MM.1S (cell line): ENCODE measurements around the gene BLID.
A peak's percentile ranks its signal among the peaks of the same experiment; 100 is the strongest.

Experiments
- DNase-seq: peaks from one replicate; pipeline ENCODE4 v3.0.0-alpha.2; 2015
- H2AFZ ChIP-seq: fragments of 300-600 bp; sonication (generic); 2 replicates; pipeline ENCODE4 v1.6.0; 2016; ENCODE audit warnings: antibody characterized with exemption, low read length
- H3F3A ChIP-seq: fragments of 300-600 bp; sonication (generic); 2 replicates; pipeline ENCODE4 v1.6.1; 2016; ENCODE audit warnings: mild to moderate bottlenecking, antibody characterized with exemption, low read length, moderate library complexity, mixed read lengths; ENCODE audit not compliant: insufficient read depth
- H3K27ac ChIP-seq: fragments of 300-600 bp; sonication (generic); 2 replicates; pipeline ENCODE4 v1.5.1; 2016; ENCODE audit warnings: mild to moderate bottlenecking, low read length
- H3K27me3 ChIP-seq: fragments of 300-600 bp; sonication (generic); replicated peaks from 2 replicates; pipeline ENCODE4 v1.6.0; 2016; ENCODE audit warnings: low read length; ENCODE audit not compliant: insufficient read depth
- H3K36me3 ChIP-seq: fragments of 300-600 bp; sonication (generic); replicated peaks from 2 replicates; pipeline ENCODE4 v1.6.1; 2016; ENCODE audit warnings: mild to moderate bottlenecking, low read length, mixed read lengths; ENCODE audit not compliant: insufficient read depth
- H3K4me1 ChIP-seq: fragments of 300-600 bp; sonication (generic); 2 replicates; pipeline ENCODE4 v1.6.1; 2016; ENCODE audit warnings: low read length, mixed read lengths
- H3K4me2 ChIP-seq: fragments of 300-600 bp; sonication (generic); 2 replicates; pipeline ENCODE4 v1.6.0; 2016; ENCODE audit warnings: low read depth, low read length
- H3K4me3 ChIP-seq: fragments of 300-600 bp; sonication (generic); 2 replicates; pipeline ENCODE4 v1.5.1; 2016; ENCODE audit warnings: low read length, mixed read lengths
- H3K79me2 ChIP-seq: fragments of 300-600 bp; sonication (generic); 2 replicates; pipeline ENCODE4 v1.6.1; 2016; ENCODE audit warnings: mixed run types, low read length, mixed read lengths
- H3K9ac ChIP-seq: fragments of 300-600 bp; sonication (generic); 2 replicates; pipeline ENCODE4 v1.6.1; 2016; ENCODE audit warnings: low read length, mixed read lengths
- H3K9me2 ChIP-seq: fragments of 300-600 bp; sonication (generic); replicated peaks from 2 replicates; pipeline ENCODE4 v1.6.1; 2016; ENCODE audit warnings: mild to moderate bottlenecking, low read length, mixed read lengths; ENCODE audit not compliant: insufficient read depth
- H3K9me3 ChIP-seq: fragments of 300-600 bp; sonication (generic); replicated peaks from 2 replicates; pipeline ENCODE4 v1.6.1; 2016; ENCODE audit warnings: mild to moderate bottlenecking, low read length, mixed read lengths; ENCODE audit not compliant: insufficient read depth
- H4K20me1 ChIP-seq: fragments of 300-600 bp; sonication (generic); 2 replicates; pipeline ENCODE4 v1.6.1; 2016; ENCODE audit warnings: mild to moderate bottlenecking, low read length, moderate library complexity, mixed read lengths; ENCODE audit not compliant: insufficient read depth
- CTCF ChIP-seq: fragments of 300-600 bp; sonication (generic); IDR thresholded peaks from 2 replicates; pipeline ENCODE4 v1.5.1; 2016; ENCODE audit warnings: antibody characterized with exemption, low read length, mixed read lengths
- EZH2 ChIP-seq: fragments of 300-600 bp; sonication (generic); optimal IDR thresholded peaks from 2 replicates; pipeline ENCODE3; 2017; ENCODE audit warnings: low read depth, mild to moderate bottlenecking, antibody characterized with exemption, low read length, mixed read lengths
- EZH2phosphoT487 ChIP-seq: fragments of 300-600 bp; sonication (generic); IDR thresholded peaks from 2 replicates; pipeline ENCODE4 v1.6.1; 2018; ENCODE audit warnings: antibody characterized with exemption, low read length

Gene BLID

GRCh38 chr11:122074022-122074421 lies 42.0 kb downstream of the BLID start:
- no peak overlapping the region for H3K4me2 ChIP-seq

DNA sequence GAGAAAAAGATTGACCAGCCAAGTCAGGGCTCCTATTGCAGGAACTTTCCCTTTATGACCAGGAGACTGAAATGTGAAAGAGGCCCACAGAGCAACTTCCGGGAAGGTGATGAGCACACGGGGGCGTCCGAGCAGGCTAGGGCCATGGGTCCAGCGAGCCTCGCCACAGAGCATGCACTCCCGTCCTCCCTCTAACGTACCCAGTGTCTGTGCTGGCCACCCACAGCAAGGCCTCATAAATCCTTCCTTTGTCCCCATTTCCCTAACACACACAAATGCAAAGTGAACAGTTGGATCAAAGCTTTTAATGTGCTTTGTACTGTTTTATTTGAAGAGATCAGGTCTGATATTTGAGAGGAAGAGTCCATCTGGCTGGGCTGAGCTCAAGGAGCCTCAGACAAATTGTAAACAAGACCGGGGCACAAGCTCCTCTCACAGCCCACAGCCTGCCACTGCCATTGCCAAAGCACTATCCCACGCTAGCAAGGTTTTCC lies 44.3 kb downstream of the BLID start:
- Histone ChIP-seq H3K27me3 (no peaks in the 10 kb centered on the region), H3K9me2 (no peaks in the 10 kb centered on the region), H3K4me2 (no peak overlapping the region), H3K27ac (no peak overlapping the region), H3K9me3 (no peaks in the 10 kb centered on the region), H3K4me1 (peaks cover 17% of the 10 kb centered on the region), H3K4me3 (no peak overlapping the region), H3F3A (0 out of 2 replicates have a peak, but pooled peaks cover 4% of the 10 kb centered on the region), H3K9ac (no peak overlapping the region), H4K20me1 (no peaks in the 10 kb centered on the region), H3K79me2 (no peaks in the 10 kb centered on the region), H3K36me3 (no peaks in the 10 kb centered on the region), H2AFZ (no peak overlapping the region)
- TF ChIP-seq EZH2 (no peak), CTCF (no peak), EZH2phosphoT487 (no peak)
- no peak for DNase-seq

More at GRCh38 chr11:122074022-122074421, 42.0 kb downstream of the BLID start:
- H2AFZ ChIP-seq = no peak overlapping the region
- no peaks in the 10 kb centered on the region for H3K79me2 ChIP-seq
- TF ChIP-seq EZH2 = no peak
- TF ChIP-seq CTCF = no peak
- no peaks in the 10 kb centered on the region for H4K20me1 ChIP-seq
- no peak overlapping the region for H3K4me3 ChIP-seq
- no peaks in the 10 kb centered on the region for H3K9me2 ChIP-seq
- no peaks in the 10 kb centered on the region for H3K27me3 ChIP-seq
- no peak overlapping the region for H3K27ac ChIP-seq
- no peaks in the 10 kb centered on the region for H3K9me3 ChIP-seq
- H3F3A ChIP-seq = 0 out of 2 replicates have a peak, but pooled peaks cover 4% of the 10 kb centered on the region
- peaks cover 14% of the 10 kb centered on the region for H3K4me1 ChIP-seq
- H3K36me3 ChIP-seq = no peaks in the 10 kb centered on the region
- H3K9ac ChIP-seq = no peak overlapping the region
- DNase-seq = no peak

DNA sequence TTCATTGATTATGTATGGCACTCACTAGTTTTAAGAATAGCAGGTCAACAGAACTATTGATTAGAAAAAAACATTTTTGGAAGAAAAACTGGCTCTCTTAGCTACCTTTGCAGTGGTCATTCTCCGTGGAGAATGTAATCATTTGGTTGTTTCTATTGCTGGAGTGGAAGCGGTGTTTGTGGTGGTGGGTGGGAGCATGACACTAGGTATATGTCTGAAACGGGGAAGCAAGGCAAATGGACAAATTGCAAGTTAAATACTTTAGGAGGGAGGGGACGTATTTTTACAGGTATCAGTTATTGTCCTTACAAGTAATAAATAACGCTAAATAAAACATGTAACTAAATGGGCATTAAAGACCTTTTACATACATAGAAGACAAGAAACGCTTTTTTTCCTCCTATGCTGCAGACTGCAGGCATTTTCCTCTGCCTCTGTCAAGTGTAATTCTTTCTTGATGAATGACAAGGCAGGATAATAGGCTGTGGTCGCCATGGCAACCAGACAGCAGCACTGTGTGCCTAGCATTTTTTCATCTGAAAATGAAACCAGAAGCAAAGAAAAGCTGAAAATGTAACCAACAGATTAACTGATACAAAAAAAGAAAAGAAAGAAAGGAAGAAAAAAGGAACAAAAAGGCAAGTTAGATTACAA lies 46.2 kb downstream of the BLID start:
- Histone ChIP-seq H4K20me1 (no peaks in the 10 kb centered on the region), H3K4me2 (peak overlapping the region; percentile 48), H3K9me2 (no peaks in the 10 kb centered on the region), H2AFZ (no peak overlapping the region), H3K36me3 (no peaks in the 10 kb centered on the region), H3K9me3 (no peaks in the 10 kb centered on the region), H3K27ac (peak overlapping the region; percentile 45; the same call in 1 of the 2 replicates), H3K79me2 (no peaks in the 10 kb centered on the region), H3K4me3 (no peak overlapping the region; the same call in 1 of the 2 replicates), H3F3A (0 out of 2 replicates have a peak, but pooled peaks cover 4% of the 10 kb centered on the region), H3K4me1 (peaks cover 17% of the 10 kb centered on the region), H3K27me3 (no peaks in the 10 kb centered on the region), H3K9ac (no peak overlapping the region)
- DNase-seq = peak; percentile 90
- TF ChIP-seq EZH2phosphoT487 (no peak), CTCF (no peak), EZH2 (no peak)
